M059J (cell line): ENCODE results near the gene MXRA8. TPM values are rescaled to one million over a fixed set of nuclear protein-coding genes. Genes with fewer than 3 reads are reported as not detected.
"Not testable (repeated sequence)": the region's sequence is repeated elsewhere in the genome, so short reads cannot be mapped to it uniquely, and the experiment has no call there.

Experiments used
- DNase-seq: peaks from one replicate; pipeline ENCODE4 v3.0.0-alpha.2; 2012; ENCODE audit warnings: low read depth
- total RNA-seq: library from RNA; depleted of rRNA; stranded (reverse); fragments of >200 nt; shearing (Covaris generic); gene quantifications from 2 replicates; pipeline ENCODE4 v1.2.3, GENCODE V29; 2014

The MXRA8 gene
- total RNA-seq, 1 experiment from 2014 or later: 0.25 TPM

- DNase-seq: no peak
Observed at GRCh38 chr1:1320666-1321448, 37.5 kb downstream of the MXRA8 start.

GRCh38 chr1:1319646-1319941 lies 38.8 kb downstream of the MXRA8 start:
- no peak for DNase-seq

- no peak for DNase-seq
Observed at GRCh38 chr1:1318777-1319645, 39.3 kb downstream of the MXRA8 start.

GRCh38 chr1:1318131-1318652 lies 40.2 kb downstream of the MXRA8 start:
- DNase-seq: peak; percentile 98

GRCh38 chr1:1317420-1317819 lies 40.9 kb downstream of the MXRA8 start:
- DNase-seq: no peak

- DNase-seq: not testable (repeated sequence)
Observed at GRCh38 chr1:1316199-1316598, 42.2 kb downstream of the MXRA8 start.

- no peak for DNase-seq
Observed at GRCh38 chr1:1315435-1315954, 42.9 kb downstream of the MXRA8 start.

GRCh38 chr1:1314678-1315335 lies 43.5 kb downstream of the MXRA8 start:
- no peak for DNase-seq

- DNase-seq: no peak
Observed at GRCh38 chr1:1314237-1314586, 44.1 kb downstream of the MXRA8 start.

GRCh38 chr1:1313500-1314236 lies 44.7 kb downstream of the MXRA8 start:
- no peak for DNase-seq

- no peak for DNase-seq
Observed at GRCh38 chr1:1312450-1313314, 45.7 kb downstream of the MXRA8 start.

GRCh38 chr1:1311107-1312104 lies 46.9 kb downstream of the MXRA8 start:
- DNase-seq: no peak

- DNase-seq: no peak
Observed at GRCh38 chr1:1310476-1311053, 47.8 kb downstream of the MXRA8 start.

GRCh38 chr1:1310109-1310385 lies 48.3 kb downstream of the MXRA8 start:
- no peak for DNase-seq

GRCh38 chr1:1309251-1310108 lies 48.9 kb downstream of the MXRA8 start:
- no peak for DNase-seq

GRCh38 chr1:1308756-1309250 lies 49.6 kb downstream of the MXRA8 start:
- no peak for DNase-seq

- peak; percentile 88 for DNase-seq
Observed at GRCh38 chr1:1307923-1308755, 50.2 kb downstream of the MXRA8 start, which contains the start of the genes ACAP3 and PUSL1. TSS of gene ACAP3 (minus strand) at chr1:1307930. CDS start at chr1:1307815, 115 bp downstream. TSS of gene PUSL1 (plus strand) at chr1:1308597. CDS start at chr1:1308644, 47 bp downstream.
